Lower leg skin (tissue), 4 donors: ENCODE measurements around the gene WDR38. TPM values are rescaled to one million over a fixed set of nuclear protein-coding genes. Genes with fewer than 3 reads are reported as not detected.
A peak's percentile ranks its signal among the peaks of the same experiment; 100 is the strongest.

ENCODE experiments used
- DNase-seq, 2 donors: peaks; one replicate each; pipeline ENCODE4 v3.0.0-alpha.2; 2019; ENCODE audit warnings: low spot score in 2 of 2
- H3K4me3 ChIP-seq: fragments of 200-600 bp; sonication (generic); 2 replicates; pipeline ENCODE4 v1.5.1; 2017; ENCODE audit warnings: mild to moderate bottlenecking, low read depth; ENCODE audit not compliant: poor library complexity, severe bottlenecking
- POLR2A ChIP-seq, 2 donors: fragments of 450-650 bp; IDR thresholded peaks; one replicate each; pipeline ENCODE4 v1.6.1; 2016 to 2017; ENCODE audit warnings: antibody characterized with exemption in 2 of 2, mild to moderate bottlenecking in 1 of 2, moderate library complexity in 1 of 2
- whole genome bisulfite sequencing, 2 donors: methylation state at CpG; one replicate each; pipeline ENCODE4 v1.1.5; 2018; 5-methylcytosine and 5-hydroxymethylcytosine counted together
- intact Hi-C: fragments of 100-400 bp; cut with DNase I; formaldehyde crosslinking; loops from one replicate; pipeline ENCODE4 v1.15.0; 2023; ENCODE audit warnings: low total_unique reads
- total RNA-seq, 4 donors: library from RNA; depleted of rRNA; stranded (reverse); fragments of >200 nt; gene quantifications; one replicate each; pipeline ENCODE4 v1.1.0, GENCODE V29; 2016
- TF ChIP-seq, protein P1 (sequence below), 3 donors: fragments of 450-650 bp; IDR thresholded peaks; one replicate each; pipeline ENCODE4 v1.5.1; 2016; ENCODE audit warnings: antibody characterized with exemption in 3 of 3, mild to moderate bottlenecking in 3 of 3, moderate library complexity in 2 of 3

The WDR38 gene
- total RNA-seq, 4 donors from 2014 or later = not detected

GRCh38 chr9:124814164-124814535 is 39.1 kb upstream of the WDR38 start:
- intact Hi-C loops = no loop called here
- DNase-seq = no peak
- no peak overlapping the region for H3K4me3 ChIP-seq
- 38 to 65% methylated on average over 5 of the region's 5 CpGs for WGBS, 2 donors
- TF ChIP-seq, protein P1, sequence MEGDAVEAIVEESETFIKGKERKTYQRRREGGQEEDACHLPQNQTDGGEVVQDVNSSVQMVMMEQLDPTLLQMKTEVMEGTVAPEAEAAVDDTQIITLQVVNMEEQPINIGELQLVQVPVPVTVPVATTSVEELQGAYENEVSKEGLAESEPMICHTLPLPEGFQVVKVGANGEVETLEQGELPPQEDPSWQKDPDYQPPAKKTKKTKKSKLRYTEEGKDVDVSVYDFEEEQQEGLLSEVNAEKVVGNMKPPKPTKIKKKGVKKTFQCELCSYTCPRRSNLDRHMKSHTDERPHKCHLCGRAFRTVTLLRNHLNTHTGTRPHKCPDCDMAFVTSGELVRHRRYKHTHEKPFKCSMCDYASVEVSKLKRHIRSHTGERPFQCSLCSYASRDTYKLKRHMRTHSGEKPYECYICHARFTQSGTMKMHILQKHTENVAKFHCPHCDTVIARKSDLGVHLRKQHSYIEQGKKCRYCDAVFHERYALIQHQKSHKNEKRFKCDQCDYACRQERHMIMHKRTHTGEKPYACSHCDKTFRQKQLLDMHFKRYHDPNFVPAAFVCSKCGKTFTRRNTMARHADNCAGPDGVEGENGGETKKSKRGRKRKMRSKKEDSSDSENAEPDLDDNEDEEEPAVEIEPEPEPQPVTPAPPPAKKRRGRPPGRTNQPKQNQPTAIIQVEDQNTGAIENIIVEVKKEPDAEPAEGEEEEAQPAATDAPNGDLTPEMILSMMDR (IDR thresholded peaks at IDR 0.05) = no peak
- TF ChIP-seq POLR2A (IDR thresholded peaks at IDR 0.05) = no peak

DNA sequence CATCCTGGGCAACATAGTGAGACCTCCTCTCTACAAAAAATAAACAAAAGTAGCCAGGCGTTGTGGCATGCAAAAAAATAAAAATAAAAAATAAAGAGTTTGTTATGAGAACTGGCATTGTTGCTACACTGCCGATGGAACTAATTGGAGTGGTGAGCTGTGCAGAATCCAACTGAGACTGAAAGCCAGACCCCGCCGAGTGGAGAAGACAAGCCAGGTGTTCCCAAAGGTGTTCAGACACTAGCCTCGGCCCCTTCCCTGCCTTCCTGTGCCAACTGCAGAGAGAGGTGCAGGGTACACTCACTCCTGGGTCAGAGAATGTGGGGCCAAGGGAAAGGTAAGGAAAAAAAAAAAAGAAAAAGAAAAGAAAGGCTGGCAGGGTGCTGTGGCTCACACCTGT is 37.7 kb upstream of the WDR38 start:
- H3K4me3 ChIP-seq = no peak overlapping the region
- no peak for DNase-seq
- TF ChIP-seq, protein P1 (IDR thresholded peaks at IDR 0.05) = no peak
- TF ChIP-seq POLR2A (IDR thresholded peaks at IDR 0.05) = no peak
- intact Hi-C loops = no loop called here
- WGBS, 2 donors = 63 to 75% methylated on average over 5 of the region's 5 CpGs

DNA sequence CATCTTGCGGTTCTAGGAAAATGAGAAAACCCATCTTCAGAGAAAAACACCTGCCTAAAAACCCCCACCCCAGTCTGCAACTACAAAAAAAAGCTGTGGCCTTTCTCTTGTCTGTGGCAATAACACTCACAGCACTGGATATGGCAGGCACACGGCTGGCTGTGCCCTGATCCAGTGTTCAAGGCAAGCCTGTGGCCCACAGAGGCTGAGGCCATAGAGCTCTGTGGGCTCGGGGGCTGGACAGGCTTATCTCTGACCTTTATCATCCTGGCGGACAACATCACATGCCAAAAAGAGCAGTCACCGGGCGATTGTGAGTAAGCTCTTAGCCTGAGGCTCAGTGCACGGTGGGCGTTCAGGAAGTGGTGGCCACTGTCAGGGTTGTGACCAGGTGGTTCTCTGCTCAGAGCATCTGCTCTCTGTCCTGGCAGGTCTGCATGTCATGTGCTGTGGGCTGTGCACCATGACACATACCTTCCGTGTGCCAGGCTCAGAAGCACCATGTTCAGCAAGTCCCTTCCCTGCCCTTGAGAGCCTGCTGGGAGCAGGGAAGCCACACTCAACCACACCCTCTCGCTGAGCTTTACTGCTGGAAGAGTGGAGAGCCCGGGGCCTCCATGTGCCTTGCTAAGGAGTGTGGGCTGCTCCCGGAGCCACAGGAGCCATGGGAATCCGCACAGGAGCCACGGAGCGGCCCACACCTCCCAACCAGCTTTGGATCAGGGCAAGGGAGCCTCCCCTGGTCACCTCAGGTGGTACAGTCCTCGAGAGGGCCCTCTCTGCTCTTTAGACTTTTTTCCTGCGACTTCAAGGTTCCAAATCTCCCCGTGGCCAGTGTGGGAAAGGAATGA is 34.6 kb upstream of the WDR38 start:
- intact Hi-C loops = no loop called here
- TF ChIP-seq POLR2A (IDR thresholded peaks at IDR 0.05) = no peak
- TF ChIP-seq, protein P1 (IDR thresholded peaks at IDR 0.05) = no peak
- WGBS, 2 donors = 37 to 43% methylated on average over 14 to 17 of the region's 18 CpGs

GRCh38 chr9:124820698-124821623 is 32.3 kb upstream of the WDR38 start:
- no peak for DNase-seq
- intact Hi-C loops = no loop called here
- 48 to 55% methylated on average over 12 of the region's 12 CpGs for WGBS, 2 donors
- H3K4me3 ChIP-seq = no peak overlapping the region
- TF ChIP-seq, protein P1 (IDR thresholded peaks at IDR 0.05) = no peak
- no peak for TF ChIP-seq POLR2A (IDR thresholded peaks at IDR 0.05)

More for the DNA sequence above, 34.6 kb upstream of the WDR38 start:
- DNase-seq = peak in 1 of 2 donors; percentile 69
- H3K4me3 ChIP-seq = no peak overlapping the region

DNA sequence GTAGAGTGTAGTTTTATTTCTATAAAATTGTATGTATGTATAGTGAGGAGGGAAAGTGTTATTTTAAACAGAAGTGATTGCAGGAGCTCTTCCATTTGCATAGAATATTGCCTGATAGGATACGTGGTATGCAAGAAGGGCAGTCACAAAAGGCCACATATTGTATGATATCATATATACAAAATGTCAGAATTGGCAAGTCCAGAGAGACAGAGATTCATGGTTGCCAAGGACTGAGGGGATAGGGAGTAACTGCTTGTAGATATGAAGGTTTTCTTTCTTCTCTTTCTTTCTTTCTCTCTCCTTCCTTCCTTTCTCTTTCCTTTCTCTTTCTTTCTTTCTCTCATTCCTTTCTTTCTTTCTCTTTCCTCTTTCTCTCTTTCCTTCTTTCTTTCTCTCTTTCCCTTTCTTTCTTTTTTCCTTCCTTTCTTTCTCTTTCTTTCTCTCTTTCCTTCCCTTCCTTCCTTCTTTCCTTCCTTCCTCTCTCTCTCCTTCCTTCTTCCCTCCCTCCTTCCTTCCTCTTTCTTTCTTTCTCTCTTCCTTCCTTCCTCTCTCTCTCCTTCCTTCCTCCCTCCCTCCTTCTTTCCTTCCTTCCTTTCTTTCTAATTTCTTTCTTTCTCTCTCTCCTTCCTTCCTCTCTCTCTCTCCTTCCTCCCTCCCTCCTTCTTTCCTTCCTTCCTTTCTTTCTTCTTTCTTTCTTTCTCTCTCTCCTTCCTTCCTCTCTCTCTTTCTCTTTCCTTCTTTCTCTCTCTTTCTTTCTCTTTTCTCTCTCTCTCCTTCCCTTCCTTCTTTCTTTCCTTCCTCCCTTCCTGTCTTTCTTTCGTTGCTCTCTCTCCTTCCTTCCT is 24.5 kb upstream of the WDR38 start:
- H3K4me3 ChIP-seq = no peak overlapping the region
- no peak for DNase-seq
- TF ChIP-seq, protein P1 (IDR thresholded peaks at IDR 0.05) = no peak
- no peak for TF ChIP-seq POLR2A (IDR thresholded peaks at IDR 0.05)
- intact Hi-C loops = no loop called here
- WGBS, 2 donors = 40 to 42% methylated on average over 2 of the region's 2 CpGs
